DND-41 (cell line): ENCODE data around the gene GADD45G.

Experiments used
- CTCF ChIP-seq: IDR thresholded peaks from 2 replicates; pipeline ENCODE4 v1.5.1; 2012; ENCODE audit warnings: borderline replicate concordance, low read length, moderate library complexity, mild to moderate bottlenecking; ENCODE audit not compliant: poor library complexity, severe bottlenecking; ENCODE audit errors: extremely low read depth
- EZH2 ChIP-seq: IDR thresholded peaks from 3 replicates; pipeline ENCODE4 v1.6.1; 2012; ENCODE audit warnings: borderline replicate concordance, low read depth, mild to moderate bottlenecking, moderate library complexity, low read length, inconsistent platforms; ENCODE audit not compliant: severe bottlenecking

DNA sequence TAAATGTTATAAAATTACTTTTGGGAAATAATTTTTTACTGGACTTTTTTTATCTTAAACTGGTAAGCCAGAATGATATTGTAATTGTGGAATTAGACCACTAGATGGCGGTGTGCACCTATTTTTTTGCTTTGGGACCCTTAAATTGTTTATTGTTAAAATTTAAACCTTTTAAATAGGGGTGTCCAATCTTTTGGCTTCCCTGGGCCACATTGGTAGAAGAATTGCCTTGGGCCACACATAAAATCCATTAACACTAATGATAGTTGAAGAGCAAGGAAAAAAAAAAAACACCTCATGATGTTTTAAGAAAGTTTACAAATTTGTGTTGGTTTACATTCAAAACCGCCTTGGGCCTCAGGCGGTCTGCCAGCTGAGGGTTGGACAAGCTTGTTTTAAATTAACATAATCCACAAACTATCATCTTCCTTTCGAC is 28.4 kb upstream of the GADD45G start:
- no peak for TF ChIP-seq EZH2
- TF ChIP-seq CTCF, result peak; percentile 67
